SK-N-SH (cell line): ENCODE results near the gene RABGAP1L. TPM values are rescaled to one million over a fixed set of nuclear protein-coding genes. Genes with fewer than 3 reads are reported as not detected.

ENCODE experiments used
- CTCF ChIA-PET: fragments of 300-600, 350-600 bp; formaldehyde crosslinking; extraction: SDS; loops from one replicate; lab custom pipeline; 2021; lab: Yijun Ruan, JAX
- POLR2A ChIA-PET: fragments of 350-600 bp; sonication (Branson Sonifier 250); formaldehyde crosslinking; extraction: SDS; loops from one replicate; lab custom pipeline; 2020; ENCODE audit warnings: antibody characterized with exemption, inconsistent platforms; lab: Yijun Ruan, JAX
- DNase-seq: peaks from one replicate; pipeline ENCODE4 v3.0.0; 2012
- H2AFZ ChIP-seq: fragments of 200-600 bp; sonication (generic); 2 replicates; pipeline ENCODE4 v1.8.1; 2016; ENCODE audit warnings: antibody characterized with exemption, mild to moderate bottlenecking, low read depth
- H3F3A ChIP-seq: fragments of 200-600 bp; sonication (generic); replicated peaks from 2 replicates; pipeline ENCODE3; 2016; ENCODE audit warnings: antibody characterized with exemption, mild to moderate bottlenecking; ENCODE audit not compliant: insufficient read depth
- H3K27ac ChIP-seq, 2 experiments: fragments of 200-500 bp in 1 of 2; fragments of 200-600 bp in 1 of 2; sonication (Bioruptor generic) in 1 of 2; sonication (generic), shearing (Covaris generic) in 1 of 2; 2 replicates each; pipeline versions ENCODE4 v1.5.1 to v1.6.1; 2014 to 2016; ENCODE audit warnings: low read depth in 2 of 2, inconsistent platforms in 1 of 2, low read length in 1 of 2, mild to moderate bottlenecking in 1 of 2, mixed read lengths in 1 of 2
- H3K27me3 ChIP-seq: fragments of 200-600 bp; sonication (generic), shearing (Covaris generic); 2 replicates; pipeline ENCODE4 v1.6.1; 2016; ENCODE audit warnings: mixed run types; ENCODE audit not compliant: insufficient read depth
- H3K36me3 ChIP-seq, 2 experiments: fragments of 200-500 bp in 1 of 2; fragments of 200-600 bp in 1 of 2; sonication (Bioruptor generic) in 1 of 2; sonication (generic) in 1 of 2; replicated peaks in 1 of 2; 2 replicates each; pipeline versions ENCODE3 to v1.5.1; 2014 to 2016; ENCODE audit warnings: low read length in 1 of 2, mild to moderate bottlenecking in 1 of 2; ENCODE audit not compliant: insufficient read depth in 2 of 2, control insufficient read depth in 1 of 2
- H3K4me1 ChIP-seq, 2 experiments: fragments of 200-500 bp in 1 of 2; fragments of 200-600 bp in 1 of 2; sonication (Bioruptor generic) in 1 of 2; sonication (generic), shearing (Covaris generic) in 1 of 2; 2 replicates each; pipeline versions ENCODE4 v1.5.1 to v1.6.1; 2014 to 2016; ENCODE audit warnings: low read depth in 1 of 2, low read length in 1 of 2, mixed run types in 1 of 2; ENCODE audit not compliant: insufficient read depth in 2 of 2, control insufficient read depth in 1 of 2
- H3K4me2 ChIP-seq: fragments of 200-600 bp; sonication (generic), shearing (Covaris generic); 2 replicates; pipeline ENCODE4 v1.6.1; 2017; ENCODE audit warnings: mixed run types
- H3K4me3 ChIP-seq, 2 experiments: fragments of 200-500 bp in 1 of 2; fragments of 200-600 bp in 1 of 2; sonication (Bioruptor generic) in 1 of 2; sonication (generic), shearing (Covaris generic) in 1 of 2; 2 replicates each; pipeline versions ENCODE4 v1.5.1 to v1.8.1; 2014 to 2016; ENCODE audit warnings: low read depth in 2 of 2, inconsistent platforms in 1 of 2, low read length in 1 of 2, mild to moderate bottlenecking in 1 of 2, mixed read lengths in 1 of 2, moderate library complexity in 1 of 2
- H3K79me2 ChIP-seq: fragments of 200-600 bp; sonication (generic); 2 replicates; pipeline ENCODE4 v1.8.1; 2017; ENCODE audit warnings: mild to moderate bottlenecking; ENCODE audit not compliant: insufficient read depth
- H3K9ac ChIP-seq: fragments of 200-600 bp; sonication (generic); 2 replicates; pipeline ENCODE4 v1.6.1; 2017; ENCODE audit warnings: mixed run types
- H3K9me2 ChIP-seq: fragments of 200-600 bp; sonication (generic); 2 replicates; pipeline ENCODE4 v1.6.1; 2017; ENCODE audit warnings: mixed run types
- H3K9me3 ChIP-seq: fragments of 200-600 bp; sonication (generic); 2 replicates; pipeline ENCODE4 v1.6.1; 2017; ENCODE audit warnings: mixed run types, mild to moderate bottlenecking, moderate library complexity
- H4K20me1 ChIP-seq: fragments of 200-600 bp; sonication (generic); 2 replicates; pipeline ENCODE4 v1.6.1; 2017; ENCODE audit warnings: mild to moderate bottlenecking, mixed run types; ENCODE audit not compliant: insufficient read depth
- CHD2 ChIP-seq: fragments of 150-350 bp; IDR thresholded peaks from 2 replicates; pipeline ENCODE4 v1.6.1; 2018; ENCODE audit warnings: low read length; ENCODE audit not compliant: partially characterized antibody
- EP300 ChIP-seq, 2 experiments: IDR thresholded peaks; 2 replicates each; pipeline versions ENCODE4 v1.4.0 to v1.6.1; 2012; ENCODE audit warnings: borderline replicate concordance in 1 of 2, low read depth in 1 of 2, low read length in 1 of 2
- EZH2phosphoT487 ChIP-seq: fragments of 200-600 bp; sonication (generic); IDR thresholded peaks from 2 replicates; pipeline ENCODE4 v1.6.1; 2017; ENCODE audit warnings: low read depth, mixed run types, mild to moderate bottlenecking, antibody characterized with exemption, moderate library complexity, borderline replicate concordance
- FOXM1 ChIP-seq: IDR thresholded peaks from 2 replicates; pipeline ENCODE4 v1.4.0; 2012; ENCODE audit warnings: low read depth, mild to moderate bottlenecking
- GABPA ChIP-seq: IDR thresholded peaks from 2 replicates; pipeline ENCODE4 v1.4.0; 2012; ENCODE audit warnings: low read depth, mild to moderate bottlenecking
- GATA2 ChIP-seq: sonication (generic); formaldehyde crosslinking; IDR thresholded peaks from 2 replicates; pipeline ENCODE4 v1.5.0; 2020; ENCODE audit warnings: mild to moderate bottlenecking, missing genetic modification reagents
- MAX ChIP-seq: IDR thresholded peaks from 2 replicates; pipeline ENCODE4 v1.4.0; 2012; ENCODE audit warnings: low read depth
- NFIC ChIP-seq: IDR thresholded peaks from 2 replicates; pipeline ENCODE4 v1.4.0; 2012; ENCODE audit warnings: borderline replicate concordance
- POLR2AphosphoS5 ChIP-seq: IDR thresholded peaks from 2 replicates; pipeline ENCODE4 v1.6.1; 2012; ENCODE audit warnings: low read depth, low read length
- RAD21 ChIP-seq: IDR thresholded peaks from 2 replicates; pipeline ENCODE4 v1.6.1; 2012; ENCODE audit warnings: mild to moderate bottlenecking, low read length
- RCOR1 ChIP-seq: fragments of 150-350 bp; IDR thresholded peaks from 2 replicates; pipeline ENCODE4 v1.6.1; 2017; ENCODE audit warnings: antibody characterized with exemption, low read length
- REST ChIP-seq: IDR thresholded peaks from 2 replicates; pipeline ENCODE4 v1.6.1; 2012; ENCODE audit warnings: mild to moderate bottlenecking, low read depth, low read length, moderate library complexity
- RXRA ChIP-seq: IDR thresholded peaks from 2 replicates; pipeline ENCODE4 v1.4.0; 2012; ENCODE audit warnings: low read depth, mild to moderate bottlenecking, borderline replicate concordance
- TAF1 ChIP-seq: IDR thresholded peaks from 2 replicates; pipeline ENCODE4 v1.6.1; 2012; ENCODE audit warnings: low read depth, mild to moderate bottlenecking, low read length, moderate library complexity, borderline replicate concordance
- TCF12 ChIP-seq: IDR thresholded peaks from 2 replicates; pipeline ENCODE4 v1.4.0; 2012
- USF2 ChIP-seq: fragments of 150-350 bp; IDR thresholded peaks from 2 replicates; pipeline ENCODE4 v1.6.1; 2017; ENCODE audit warnings: antibody characterized with exemption, low read length, low read depth, borderline replicate concordance
- YY1 ChIP-seq: IDR thresholded peaks from 2 replicates; pipeline ENCODE4 v1.4.0; 2012; ENCODE audit warnings: low read depth, mild to moderate bottlenecking
- ZBTB33 ChIP-seq: IDR thresholded peaks from 2 replicates; pipeline ENCODE4 v1.4.0; 2012; ENCODE audit warnings: low read depth, borderline replicate concordance
- WGBS: methylation state at CpG from one replicate; pipeline ENCODE4 v1.1.6; 2017; ENCODE audit warnings: low lambda C conversion rate; 5-methylcytosine and 5-hydroxymethylcytosine counted together
- polyA plus RNA-seq, 3 experiments: library from polyadenylated mRNA; depleted of rRNA; stranded (reverse); fragments of >200 nt; gene quantifications; 2 replicates each; pipeline ENCODE4 v1.2.3, GENCODE V29; 2012

RABGAP1L gene
- polyA plus RNA-seq, 1 of the 3 experiments (the other 2 are of a cell fraction), result 7.2 TPM

- Histone ChIP-seq H3K27me3 (no peaks in the 10 kb centered on the region), H3K36me3 (no peaks in the 10 kb centered on the region), H2AFZ (no peak overlapping the region), H3K9ac (no peak overlapping the region), H3K4me3 (no peak overlapping the region), H3K79me2 (no peaks in the 10 kb centered on the region), H4K20me1 (no peaks in the 10 kb centered on the region), H3K4me1 (peaks cover 0 to 4% of the 10 kb centered on the region in 2 experiments; a peak in 2 of 4 replicates), H3F3A (no peaks in the 10 kb centered on the region), H3K9me3 (no peaks in the 10 kb centered on the region), H3K9me2 (no peaks in the 10 kb centered on the region), H3K4me2 (no peak overlapping the region), H3K27ac (no peak overlapping the region)
- CTCF ChIA-PET, result no interaction called here
- POLR2A ChIA-PET, result no interaction called here
- DNase-seq, result no peak
- TF ChIP-seq RAD21, result no peak
- no peak for TF ChIP-seq GABPA
- no peak for TF ChIP-seq CHD2
- TF ChIP-seq EP300 (IDR thresholded peaks at IDR 0.05; ENCODE audit: borderline replicate concordance in 1 of 2, low read depth in 1 of 2, low read length in 1 of 2), result no peak
- no peak for TF ChIP-seq ZBTB33
- TF ChIP-seq TAF1, result no peak
- no peak for TF ChIP-seq MAX
- no peak for TF ChIP-seq USF2
- no peak for TF ChIP-seq RCOR1
- TF ChIP-seq TCF12, result no peak
- TF ChIP-seq FOXM1, result no peak
- TF ChIP-seq YY1, result no peak
- 98% methylated on average over 3 of the region's 3 CpGs for WGBS
Observed at GRCh38 chr1:174956086-174956485, 796.8 kb downstream of the RABGAP1L start.

- no peak overlapping the region for H3K4me3 ChIP-seq
- H3K9ac ChIP-seq, result no peak overlapping the region
- H3K27me3 ChIP-seq, result no peaks in the 10 kb centered on the region
- no peak for DNase-seq
- CTCF ChIA-PET, result interaction anchor here (0.7 to 1.6 kb wide), 2 partner anchors 186 to 1163 kb away, joined by 3 to 4 read pairs; no protein-coding TSS in a partner anchor
- no peaks in the 10 kb centered on the region for H3K9me3 ChIP-seq
- H3K79me2 ChIP-seq, result no peaks in the 10 kb centered on the region
- H2AFZ ChIP-seq, result no peak overlapping the region
- no peaks in the 10 kb centered on the region for H3K36me3 ChIP-seq
- H3K4me2 ChIP-seq, result no peak overlapping the region
- no peaks in the 10 kb centered on the region for H3F3A ChIP-seq
- POLR2A ChIA-PET, result no interaction called here
- no peak overlapping the region for H3K27ac ChIP-seq
- no peaks in the 10 kb centered on the region for H3K9me2 ChIP-seq
- no peaks in the 10 kb centered on the region for H4K20me1 ChIP-seq
- H3K4me1 ChIP-seq, result peaks cover 0 to 4% of the 10 kb centered on the region in 2 experiments; a peak in 2 of 4 replicates
- no peak for TF ChIP-seq EZH2phosphoT487
- TF ChIP-seq GABPA, result no peak
- TF ChIP-seq NFIC, result no peak
- TF ChIP-seq RXRA, result no peak
- no peak for TF ChIP-seq REST
- TF ChIP-seq ZBTB33, result no peak
- no peak for TF ChIP-seq CHD2
- no peak for TF ChIP-seq POLR2AphosphoS5
- no peak for TF ChIP-seq RAD21
- no peak for TF ChIP-seq RCOR1
- no peak for TF ChIP-seq YY1
- TF ChIP-seq GATA2, result no peak
Observed at GRCh38 chr1:174956976-174957375, 797.7 kb downstream of the RABGAP1L start.
